H1 (cell line): ENCODE data around the gene AGAP1. TPM values are rescaled to one million over a fixed set of nuclear protein-coding genes. Genes with fewer than 3 reads are reported as not detected.

Experiments
- CTCF ChIA-PET: fragments of 300-600 bp; sonication (Branson Sonifier 250); formaldehyde crosslinking; loops from one replicate; lab custom pipeline; 2021; ENCODE audit not compliant: partially characterized antibody; lab: Charles Lee
- POLR2A ChIA-PET: fragments of 300-600 bp; sonication (Branson Sonifier 250); formaldehyde crosslinking; loops from one replicate; lab custom pipeline; 2021; ENCODE audit warnings: inconsistent platforms; ENCODE audit not compliant: partially characterized antibody; lab: Charles Lee
- DNase-seq, 2 experiments: peaks; one replicate each; pipeline versions ENCODE4 v3.0.0 to v3.0.0-alpha.2; 2010 to 2022; ENCODE audit warnings: low spot score in 2 of 2, low read depth in 1 of 2, mixed read lengths in 1 of 2
- FAIRE-seq: peaks from 2 replicates; lab custom pipeline; 2011; peaks lifted over from hg19 to GRCh38; lab: Jason Lieb, UNC
- H2AFZ ChIP-seq: 2 replicates; pipeline ENCODE4 v1.8.1; 2012; ENCODE audit warnings: low read length, inconsistent platforms
- H2AK5ac ChIP-seq: 2 replicates; pipeline ENCODE4 v1.6.1; 2013; ENCODE audit warnings: low read depth, low read length
- H2BK120ac ChIP-seq: replicated peaks from 2 replicates; pipeline ENCODE3; 2013; ENCODE audit warnings: low read depth, low read length, inconsistent platforms
- H2BK12ac ChIP-seq: 2 replicates; pipeline ENCODE4 v1.6.1; 2013; ENCODE audit warnings: low read depth, low read length
- H2BK15ac ChIP-seq: 2 replicates; pipeline ENCODE4 v1.6.1; 2013; ENCODE audit warnings: low read length
- H2BK20ac ChIP-seq: 2 replicates; pipeline ENCODE4 v1.6.1; 2013; ENCODE audit warnings: low read length
- H2BK5ac ChIP-seq: 2 replicates; pipeline ENCODE4 v1.6.1; 2013; ENCODE audit warnings: low read depth, low read length
- H3K14ac ChIP-seq: 2 replicates; pipeline ENCODE4 v1.6.1; 2013; ENCODE audit warnings: inconsistent platforms; ENCODE audit not compliant: insufficient read length
- H3K18ac ChIP-seq: 2 replicates; pipeline ENCODE4 v1.6.1; 2013; ENCODE audit warnings: low read length; ENCODE audit errors: extremely low read depth
- H3K23ac ChIP-seq: 2 replicates; pipeline ENCODE4 v1.6.1; 2013; ENCODE audit warnings: inconsistent platforms; ENCODE audit not compliant: insufficient read length
- H3K23me2 ChIP-seq: 2 replicates; pipeline ENCODE4 v1.6.1; 2013; ENCODE audit warnings: low read depth, low read length
- H3K27ac ChIP-seq: 2 replicates; pipeline ENCODE4 v1.6.1; 2011; ENCODE audit warnings: low read depth, low read length, inconsistent platforms
- H3K27me3 ChIP-seq, 4 experiments: replicated peaks in 1 of 4; 1 replicate in 1 of 4; 2 replicates in 3 of 4; pipeline versions ENCODE4 v1.6.1 to v1.8.1; 2011 to 2013; ENCODE audit warnings: low read length in 3 of 4, mild to moderate bottlenecking in 3 of 4, inconsistent platforms in 2 of 4, mixed read lengths in 2 of 4, moderate library complexity in 1 of 4; ENCODE audit not compliant: control insufficient read depth in 3 of 4, insufficient read depth in 3 of 4; ENCODE audit errors: extremely low read depth in 1 of 4
- H3K36me3 ChIP-seq, 4 experiments: 2 replicates each; pipeline versions ENCODE4 v1.6.1 to v1.8.1; 2011 to 2013; ENCODE audit warnings: mild to moderate bottlenecking in 4 of 4, low read length in 3 of 4, moderate library complexity in 2 of 4, control low read depth in 1 of 4, inconsistent platforms in 1 of 4; ENCODE audit not compliant: insufficient read depth in 4 of 4, control insufficient read depth in 2 of 4
- H3K4ac ChIP-seq: replicated peaks from 2 replicates; pipeline ENCODE3; 2013; ENCODE audit warnings: low read length, low read depth, mixed read lengths, inconsistent platforms; ENCODE audit not compliant: insufficient read length
- H3K4me1 ChIP-seq, 4 experiments: replicated peaks in 1 of 4; 1 replicate in 1 of 4; 2 replicates in 3 of 4; pipeline versions ENCODE4 v1.6.1 to v1.8.1; 2011 to 2013; ENCODE audit warnings: low read length in 3 of 4, inconsistent platforms in 2 of 4, mixed read lengths in 1 of 4; ENCODE audit not compliant: insufficient read depth in 4 of 4, control insufficient read depth in 3 of 4
- H3K4me2 ChIP-seq, 2 experiments: 2 replicates each; pipeline versions ENCODE4 v1.6.1 to v1.8.1; 2011 to 2013; ENCODE audit warnings: low read depth in 2 of 2, low read length in 2 of 2, control low read depth in 1 of 2, inconsistent platforms in 1 of 2, mild to moderate bottlenecking in 1 of 2; ENCODE audit not compliant: insufficient read depth in 1 of 2
- H3K4me3 ChIP-seq, 4 experiments: fragments of 200-600, 300-600 bp in 1 of 4; sonication (generic), shearing (Covaris generic), sonication (Bioruptor Twin) in 1 of 4; 2 replicates each; pipeline versions ENCODE4 v1.5.1 to v1.8.1; 2011 to 2016; ENCODE audit warnings: low read length in 4 of 4, low read depth in 3 of 4, control low read depth in 2 of 4, inconsistent platforms in 2 of 4, mild to moderate bottlenecking in 2 of 4, mixed read lengths in 1 of 4, moderate library complexity in 1 of 4; ENCODE audit not compliant: insufficient read depth in 2 of 4; ENCODE audit errors: extremely low read depth in 1 of 4
- H3K56ac ChIP-seq: replicated peaks from 2 replicates; pipeline ENCODE3; 2013; ENCODE audit warnings: low read depth, mild to moderate bottlenecking, mixed read lengths, low read length, inconsistent platforms; ENCODE audit not compliant: insufficient read length
- H3K79me1 ChIP-seq: 2 replicates; pipeline ENCODE4 v1.6.1; 2013; ENCODE audit warnings: low read depth, low read length, control low read depth
- H3K79me2 ChIP-seq, 2 experiments: 2 replicates each; pipeline versions ENCODE4 v1.6.1 to v1.8.1; 2012 to 2013; ENCODE audit warnings: low read length in 2 of 2, mild to moderate bottlenecking in 2 of 2, inconsistent platforms in 1 of 2; ENCODE audit not compliant: insufficient read depth in 2 of 2, control insufficient read depth in 1 of 2
- H3K9ac ChIP-seq, 4 experiments: replicated peaks in 1 of 4; 1 replicate in 1 of 4; 2 replicates in 3 of 4; pipeline versions ENCODE4 v1.6.1 to v1.8.1; 2011 to 2013; ENCODE audit warnings: low read depth in 3 of 4, low read length in 3 of 4, control low read depth in 2 of 4, mild to moderate bottlenecking in 2 of 4, moderate library complexity in 2 of 4, inconsistent platforms in 1 of 4; ENCODE audit errors: extremely low read depth in 1 of 4
- H3K9me3 ChIP-seq, 2 experiments: 2 replicates each; pipeline versions ENCODE4 v1.6.1 to v1.8.1; 2012 to 2013; ENCODE audit warnings: mild to moderate bottlenecking in 2 of 2, moderate library complexity in 2 of 2, control low read depth in 1 of 2, inconsistent platforms in 1 of 2, low read depth in 1 of 2, low read length in 1 of 2, mixed read lengths in 1 of 2; ENCODE audit not compliant: insufficient read depth in 2 of 2
- H4K20me1 ChIP-seq, 2 experiments: replicated peaks in 1 of 2; 2 replicates each; pipeline versions ENCODE3 to v1.8.1; 2011 to 2013; ENCODE audit warnings: inconsistent platforms in 2 of 2, low read length in 2 of 2, mild to moderate bottlenecking in 1 of 2; ENCODE audit not compliant: insufficient read depth in 2 of 2, control insufficient read depth in 1 of 2
- H4K5ac ChIP-seq: 2 replicates; pipeline ENCODE4 v1.6.1; 2013; ENCODE audit warnings: low read length, low read depth, mixed read lengths, inconsistent platforms; ENCODE audit not compliant: insufficient read length
- H4K8ac ChIP-seq: 2 replicates; pipeline ENCODE4 v1.8.0; 2013; ENCODE audit warnings: mild to moderate bottlenecking, moderate library complexity, low read length, inconsistent platforms; ENCODE audit not compliant: insufficient read depth; ENCODE audit errors: extremely low read depth
- H4K91ac ChIP-seq: replicated peaks from 2 replicates; pipeline ENCODE3; 2013; ENCODE audit warnings: low read length, mixed read lengths, inconsistent platforms; ENCODE audit not compliant: insufficient read length
- CBX5 ChIP-seq: fragments of 300-800, 300-1000 bp; sonication (generic); IDR thresholded peaks from 2 replicates; pipeline ENCODE4 v1.7.1; 2016; ENCODE audit warnings: antibody characterized with exemption, low read length, low read depth
- CTBP2 ChIP-seq: IDR thresholded peaks from 2 replicates; pipeline ENCODE4 v1.7.0; 2011; ENCODE audit warnings: borderline replicate concordance, mild to moderate bottlenecking, moderate library complexity, mixed read lengths, low read length; ENCODE audit not compliant: insufficient read depth, insufficient read length
- FOSL1 ChIP-seq: IDR thresholded peaks from 2 replicates; pipeline ENCODE4 v1.6.1; 2011; ENCODE audit warnings: mild to moderate bottlenecking, low read depth, low read length, moderate library complexity; ENCODE audit not compliant: insufficient read depth
- HDAC2 ChIP-seq, 2 experiments: fragments of 300-600 bp in 1 of 2; sonication (generic) in 1 of 2; IDR thresholded peaks; 2 replicates each; pipeline ENCODE4 v1.6.1; 2011 to 2012; ENCODE audit warnings: low read depth in 2 of 2, low read length in 2 of 2, mild to moderate bottlenecking in 2 of 2, moderate library complexity in 2 of 2, borderline replicate concordance in 1 of 2, inconsistent platforms in 1 of 2
- JUND ChIP-seq: IDR thresholded peaks from 2 replicates; pipeline ENCODE4 v1.6.1; 2011; ENCODE audit warnings: mild to moderate bottlenecking, improper control_type of control experiment, low read length
- SRF ChIP-seq: IDR thresholded peaks from 2 replicates; pipeline ENCODE4 v1.6.1; 2011; ENCODE audit warnings: mild to moderate bottlenecking, low read depth, low read length, moderate library complexity
- TBP ChIP-seq: IDR thresholded peaks from 2 replicates; pipeline ENCODE4 v1.6.1; 2011; ENCODE audit warnings: low read depth, low read length, improper control_type of control experiment
- WGBS, 2 experiments: shearing (Covaris generic) in 1 of 2; methylation state at CpG; one replicate each; pipeline versions ENCODE4 v1.1.6 to v1.1.7; 2013 to 2015; ENCODE audit warnings: low lambda C conversion rate in 2 of 2, mixed read lengths in 2 of 2, inconsistent platforms in 1 of 2, low coverage in 1 of 2, missing lambda C conversion rate in 1 of 2; ENCODE audit not compliant: insufficient replicate concordance in 2 of 2, insufficient coverage in 1 of 2, insufficient read length in 1 of 2; ENCODE audit errors: extremely low coverage in 1 of 2, missing lambda C conversion rate in 1 of 2; 5-methylcytosine and 5-hydroxymethylcytosine counted together
- polyA plus RNA-seq, 7 experiments: library from polyadenylated mRNA; depleted of rRNA in 3 of 7; stranded (reverse) in 5 of 7; unstranded in 2 of 7; fragments of >200 nt in 5 of 7; fragments of 200-250 nt in 2 of 7; gene quantifications; 1 replicate in 5 of 7; 2 replicates in 1 of 7; 4 replicates in 1 of 7; pipeline versions ENCODE4 v1.2.1 to v1.2.3, GENCODE V29; 2011 to 2013; ENCODE audit warnings: missing spikeins in 2 of 7, mixed read lengths in 2 of 7
- total RNA-seq: library from RNA; stranded (reverse); fragmentation: NEBNext Ultra II Directional; extraction: Animal tissue kit (Norgen Biotek cat#: 25700); gene quantifications from 2 replicates; pipeline ENCODE4 v1.2.1, GENCODE V29; 2021

The AGAP1 gene
- total and polyA plus RNA-seq, 2 of the 8 experiments (the other 6 are each of a cell fraction or from before 2014, with no cell fraction given), result 18.1 to 39.4 TPM

GRCh38 chr2:236046715-236047114 lies 552.9 kb downstream of the AGAP1 start:
- POLR2A ChIA-PET, result interaction anchor here (1.7 kb wide), 1 partner anchor 9 kb away, joined by 3 read pairs; no protein-coding TSS in a partner anchor
- H4K8ac ChIP-seq, result no peak overlapping the region
- H4K5ac ChIP-seq, result no peak overlapping the region
- H3K79me2 ChIP-seq, result no peaks in the 10 kb centered on the region
- no peak overlapping the region for H3K56ac ChIP-seq
- no peak overlapping the region for H4K91ac ChIP-seq
- no peak overlapping the region for H2BK15ac ChIP-seq
- WGBS, 2 experiments, result 88% methylated on average over 3 of the region's 3 CpGs; no CpG with 5 or more reads in 1 of the 2 experiments
- H2BK12ac ChIP-seq, result no peak overlapping the region
- H3K23ac ChIP-seq, result no peak overlapping the region
- H3K9me3 ChIP-seq, result no peaks in the 10 kb centered on the region
- CTCF ChIA-PET, result interaction anchor here (1.2 to 1.6 kb wide), 2 partner anchors 37 to 87 kb away, joined by 3 to 4 read pairs; no protein-coding TSS in a partner anchor
- no peaks in the 10 kb centered on the region for H3K23me2 ChIP-seq
- no peak overlapping the region for H3K4me2 ChIP-seq
- H3K14ac ChIP-seq, result no peak overlapping the region
- no peak overlapping the region for H3K18ac ChIP-seq
- no peaks in the 10 kb centered on the region; a peak in 1 of 7 replicates for H3K27me3 ChIP-seq
- H3K36me3 ChIP-seq, result no peaks in the 10 kb centered on the region; a peak in 1 of 8 replicates
- no peak overlapping the region for H3K4ac ChIP-seq
- H2AFZ ChIP-seq, result no peak overlapping the region
- TF ChIP-seq HDAC2 (IDR thresholded peaks at IDR 0.05; ENCODE audit: borderline replicate concordance in 1 of 2, low read depth in 2 of 2, low read length in 2 of 2) (no peak), CTBP2 (no peak), JUND (no peak), SRF (no peak), CBX5 (no peak), TBP (no peak), FOSL1 (no peak)
- no peak for DNase-seq
- FAIRE-seq, result no peak
- H2BK5ac ChIP-seq, result no peak overlapping the region
- no peak overlapping the region for H3K27ac ChIP-seq
- no peak overlapping the region for H2BK20ac ChIP-seq
- H4K20me1 ChIP-seq, result no peaks in the 10 kb centered on the region
- no peak overlapping the region for H2BK120ac ChIP-seq
- H3K79me1 ChIP-seq, result no peaks in the 10 kb centered on the region
- no peak overlapping the region for H3K9ac ChIP-seq
- no peak overlapping the region for H2AK5ac ChIP-seq
- H3K4me1 ChIP-seq, result peaks cover 0 to 5% (median 2%) of the 10 kb centered on the region in 4 experiments; a peak in 2 of 7 replicates
- no peak overlapping the region for H3K4me3 ChIP-seq
